Measurements from ENCODE around the gene ADH1B. TPM values are rescaled to one million over a fixed set of nuclear protein-coding genes. Genes with fewer than 3 reads are reported as not detected.

The ADH1B gene
- total and polyA plus RNA-seq, 8 donors, result 52.0 to 490 (median 187) TPM

GRCh38 chr4:99341426-99341825 is 20.2 kb upstream of the ADH1B start:
- H3K27ac ChIP-seq, result no peak overlapping the region
- H3K9me3 ChIP-seq, result no peaks in the 10 kb centered on the region
- no peaks in the 10 kb centered on the region for H3K27me3 ChIP-seq
- WGBS, 5 donors, result 79 to 93% (median 88%) methylated on average over 1 of the region's 1 CpG
- intact Hi-C loops (cut with DNase I; ENCODE audit: low total_unique reads), result no loop called here
- H3K4me3 ChIP-seq, result no peak overlapping the region
- TF ChIP-seq EP300 (IDR thresholded peaks at IDR 0.05), result no peak
- TF ChIP-seq CTCF (IDR thresholded peaks at IDR 0.05), result no peak
- TF ChIP-seq POLR2A (IDR thresholded peaks at IDR 0.05), result no peak
- TF ChIP-seq POLR2AphosphoS5 (IDR thresholded peaks at IDR 0.05), result no peak
- peaks cover 0 to 14% (median 0%) of the 10 kb centered on the region in 4 donors for H3K36me3 ChIP-seq
- H3K4me1 ChIP-seq, result no peaks in the 10 kb centered on the region
- no peak for DNase-seq

DNA sequence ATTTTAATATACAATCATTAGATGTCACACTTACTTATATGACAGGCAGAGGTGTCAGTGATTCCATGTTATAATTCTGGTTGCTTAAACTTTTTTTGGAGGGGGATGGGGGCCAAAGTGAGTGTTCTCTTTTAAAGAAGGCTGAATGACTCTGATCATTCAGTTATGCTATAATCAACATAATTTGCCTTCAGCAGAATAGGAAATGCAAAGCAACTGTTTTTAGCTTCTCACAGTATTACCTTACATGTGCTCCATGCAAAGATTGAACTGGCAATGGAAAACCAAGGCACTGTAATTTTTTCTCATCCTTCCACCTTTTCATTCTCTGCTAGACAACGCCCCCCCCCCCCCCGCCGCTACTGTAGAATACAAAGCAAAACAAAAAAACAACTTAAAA is 18.0 kb upstream of the ADH1B start:
- Histone ChIP-seq H3K9me3 (no peaks in the 10 kb centered on the region), H3K4me1 (peaks cover 0 to 4% (median 0%) of the 10 kb centered on the region in 4 donors), H3K36me3 (peaks cover 0 to 14% (median 0%) of the 10 kb centered on the region in 4 donors), H3K27ac (no peak overlapping the region), H3K27me3 (no peaks in the 10 kb centered on the region), H3K4me3 (no peak overlapping the region)
- DNase-seq, result no peak
- no peak for TF ChIP-seq CTCF (IDR thresholded peaks at IDR 0.05)
- TF ChIP-seq EP300 (IDR thresholded peaks at IDR 0.05), result no peak
- TF ChIP-seq POLR2A (IDR thresholded peaks at IDR 0.05), result no peak
- no peak for TF ChIP-seq POLR2AphosphoS5 (IDR thresholded peaks at IDR 0.05)
- 85 to 94% (median 88%) methylated on average over 3 of the region's 3 CpGs for WGBS, 5 donors
- intact Hi-C loops (cut with DNase I; ENCODE audit: low total_unique reads), result no loop called here

DNA sequence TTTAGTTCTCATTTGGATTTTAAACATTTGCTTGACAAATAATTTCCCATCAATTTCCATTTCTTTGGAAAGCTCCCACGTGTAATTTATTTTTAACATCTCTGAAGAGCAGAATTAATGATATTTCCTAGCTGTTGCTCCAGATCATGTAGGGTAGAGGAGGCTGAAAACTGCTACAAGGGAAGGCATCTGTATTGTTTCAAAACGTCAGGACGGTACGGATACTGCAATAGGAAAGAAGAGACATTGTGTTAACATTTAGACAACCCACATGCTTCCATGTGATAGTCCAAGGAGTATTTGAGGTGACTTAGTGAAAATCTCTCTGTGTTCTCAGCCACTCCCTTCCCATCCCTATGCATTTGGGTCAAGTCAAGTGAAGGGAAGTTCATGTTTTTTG is 15.4 kb upstream of the ADH1B start:
- intact Hi-C loops (cut with DNase I; ENCODE audit: low total_unique reads), result no loop called here
- DNase-seq, result no peak
- H3K4me1 ChIP-seq, result peaks cover 0 to 7% (median 0%) of the 10 kb centered on the region in 4 donors
- 54 to 70% (median 61%) methylated on average over 4 of the region's 4 CpGs for WGBS, 5 donors
- H3K36me3 ChIP-seq, result peaks cover 0 to 14% (median 0%) of the 10 kb centered on the region in 4 donors
- no peaks in the 10 kb centered on the region for H3K27me3 ChIP-seq
- no peak overlapping the region for H3K4me3 ChIP-seq
- no peak for TF ChIP-seq CTCF (IDR thresholded peaks at IDR 0.05)
- TF ChIP-seq POLR2A (IDR thresholded peaks at IDR 0.05), result no peak
- no peak for TF ChIP-seq EP300 (IDR thresholded peaks at IDR 0.05)
- TF ChIP-seq POLR2AphosphoS5 (IDR thresholded peaks at IDR 0.05), result no peak
- no peak overlapping the region for H3K27ac ChIP-seq
- no peaks in the 10 kb centered on the region for H3K9me3 ChIP-seq

DNA sequence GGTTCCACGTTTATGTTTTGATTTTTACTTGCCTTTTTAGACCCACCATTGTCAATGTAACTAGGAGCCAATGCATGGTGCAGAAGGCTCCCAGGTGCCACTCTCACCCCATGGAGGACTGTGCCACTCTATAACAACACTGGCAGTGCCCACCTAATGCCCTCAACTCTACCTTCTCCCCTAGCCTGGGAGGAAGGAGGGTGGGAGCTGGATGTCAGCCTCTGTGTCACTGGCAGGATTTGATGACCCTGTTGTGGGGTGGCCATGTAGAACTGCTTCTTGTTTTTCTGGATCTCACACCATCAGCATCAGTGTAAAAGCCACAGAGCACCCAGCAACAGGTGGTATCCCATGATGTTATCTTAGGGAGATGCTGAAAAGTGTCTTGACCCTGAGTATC is 13.7 kb upstream of the ADH1B start:
- 33 to 69% (median 45%) methylated on average over 1 of the region's 1 CpG for WGBS, 5 donors
- no peaks in the 10 kb centered on the region for H3K27me3 ChIP-seq
- no peak for TF ChIP-seq POLR2AphosphoS5 (IDR thresholded peaks at IDR 0.05)
- TF ChIP-seq CTCF (IDR thresholded peaks at IDR 0.05), result no peak
- TF ChIP-seq POLR2A (IDR thresholded peaks at IDR 0.05), result no peak
- TF ChIP-seq EP300 (IDR thresholded peaks at IDR 0.05), result no peak
- H3K36me3 ChIP-seq, result peaks cover 0 to 3% (median 0%) of the 10 kb centered on the region in 4 donors
- no peak overlapping the region for H3K27ac ChIP-seq
- peaks cover 0 to 7% (median 0%) of the 10 kb centered on the region in 4 donors for H3K4me1 ChIP-seq
- no peak overlapping the region for H3K4me3 ChIP-seq
- DNase-seq, result no peak
- intact Hi-C loops (cut with DNase I; ENCODE audit: low total_unique reads), result no loop called here
- H3K9me3 ChIP-seq, result no peaks in the 10 kb centered on the region

Data from stomach (tissue), 9 donors.